HepG2 (cell line): ENCODE results near the gene ANXA5. TPM values are rescaled to one million over a fixed set of nuclear protein-coding genes. Genes with fewer than 3 reads are reported as not detected.
A peak's percentile ranks its signal among the peaks of the same experiment; 100 is the strongest.

Experiments used
- ATAD3A ChIP-seq: sonication (generic); formaldehyde crosslinking; IDR thresholded peaks from 2 replicates; pipeline ENCODE4 v1.4.0; 2020; ENCODE audit warnings: missing genetic modification reagents
- ATF1 ChIP-seq: IDR thresholded peaks from 2 replicates; pipeline ENCODE4 v1.6.1; 2016; ENCODE audit warnings: mild to moderate bottlenecking, control low read depth
- CHD2 ChIP-seq: IDR thresholded peaks from 2 replicates; pipeline ENCODE4 v1.6.1; 2011; ENCODE audit warnings: low read depth, low read length, improper control_type of control experiment
- FOXC1 ChIP-seq: sonication (generic); formaldehyde crosslinking; IDR thresholded peaks from 2 replicates; pipeline ENCODE4 v1.8.0; 2022; ENCODE audit warnings: mild to moderate bottlenecking, missing genetic modification reagents, borderline replicate concordance
- FOXK1 ChIP-seq: sonication (generic); formaldehyde crosslinking; IDR thresholded peaks from 2 replicates; pipeline ENCODE4 v1.4.0; 2020; ENCODE audit warnings: low read depth, missing genetic modification reagents, borderline replicate concordance
- GFI1 ChIP-seq: sonication (generic); formaldehyde crosslinking; IDR thresholded peaks from 2 replicates; pipeline ENCODE4 v1.5.0; 2020; ENCODE audit warnings: missing genetic modification reagents, mild to moderate bottlenecking, borderline replicate concordance
- HMG20B ChIP-seq: conservative IDR thresholded peaks from 2 replicates; pipeline ENCODE4 v1.6.1; 2016; ENCODE audit warnings: missing genetic modification reagents, missing compliant biosample characterization
- HNRNPL ChIP-seq: fragments of 200-400 bp; formaldehyde crosslinking; IDR thresholded peaks from 2 replicates; pipeline ENCODE4 v1.6.1; 2017; ENCODE audit warnings: mild to moderate bottlenecking, low read depth, low read length
- HOXA3 ChIP-seq: sonication (generic); formaldehyde crosslinking; IDR thresholded peaks from 2 replicates; pipeline ENCODE4 v1.5.0; 2020; ENCODE audit warnings: missing genetic modification reagents
- KLF9 ChIP-seq: IDR thresholded peaks from 2 replicates; pipeline ENCODE4 v1.6.1; 2016; ENCODE audit warnings: low read depth
- MED1 ChIP-seq: sonication (generic); formaldehyde crosslinking; IDR thresholded peaks from 2 replicates; pipeline ENCODE4 v1.4.0; 2020; ENCODE audit warnings: missing genetic modification reagents
- MTF1 ChIP-seq: sonication (generic); formaldehyde crosslinking; IDR thresholded peaks from 2 replicates; pipeline ENCODE4 v1.5.0; 2020; ENCODE audit warnings: missing genetic modification reagents
- NFE2 ChIP-seq: sonication (generic); formaldehyde crosslinking; IDR thresholded peaks from 2 replicates; pipeline ENCODE4 v1.4.0; 2020; ENCODE audit warnings: missing genetic modification reagents
- PITX1 ChIP-seq: sonication (generic); formaldehyde crosslinking; IDR thresholded peaks from 2 replicates; pipeline ENCODE4 v1.5.1; 2020; ENCODE audit warnings: mild to moderate bottlenecking, missing genetic modification reagents
- RAD21 ChIP-seq: fragments of 450-650 bp; formaldehyde crosslinking; IDR thresholded peaks from 2 replicates; pipeline ENCODE4 v1.5.0; 2020; ENCODE audit warnings: mild to moderate bottlenecking
- REPIN1 ChIP-seq: sonication (generic); formaldehyde crosslinking; IDR thresholded peaks from 2 replicates; pipeline ENCODE4 v1.8.0; 2022; ENCODE audit warnings: missing genetic modification reagents, low read depth, mild to moderate bottlenecking, borderline replicate concordance
- SIX4 ChIP-seq: sonication (generic); formaldehyde crosslinking; IDR thresholded peaks from 2 replicates; pipeline ENCODE4 v1.4.0; 2020; ENCODE audit warnings: missing genetic modification reagents
- TMF1 ChIP-seq: sonication (generic); formaldehyde crosslinking; IDR thresholded peaks from 2 replicates; pipeline ENCODE4 v1.8.1; 2022; ENCODE audit warnings: low read depth, missing genetic modification reagents
- TP53 ChIP-seq: sonication (generic); formaldehyde crosslinking; conservative IDR thresholded peaks from 2 replicates; pipeline ENCODE4 v1.4.0; 2020; ENCODE audit warnings: missing genetic modification reagents
- ZFP82 ChIP-seq: sonication (generic); formaldehyde crosslinking; IDR thresholded peaks from 2 replicates; pipeline ENCODE4 v1.5.1; 2020; ENCODE audit warnings: mild to moderate bottlenecking, missing genetic modification reagents, borderline replicate concordance
- ZNF326 ChIP-seq: sonication (generic); formaldehyde crosslinking; IDR thresholded peaks from 2 replicates; pipeline ENCODE4 v1.4.0; 2020; ENCODE audit warnings: missing genetic modification reagents, borderline replicate concordance
- ZNF552 ChIP-seq: sonication (generic); formaldehyde crosslinking; IDR thresholded peaks from 2 replicates; pipeline ENCODE4 v1.9.0; 2022; ENCODE audit warnings: missing genetic modification reagents, mild to moderate bottlenecking, borderline replicate concordance
- ZNF616 ChIP-seq: sonication (generic); formaldehyde crosslinking; IDR thresholded peaks from 2 replicates; pipeline ENCODE4 v1.5.0; 2020; ENCODE audit warnings: low read depth, mild to moderate bottlenecking, missing genetic modification reagents
- ZNF749 ChIP-seq: sonication (generic); formaldehyde crosslinking; IDR thresholded peaks from 2 replicates; pipeline ENCODE4 v1.8.0; 2022; ENCODE audit warnings: mild to moderate bottlenecking, missing genetic modification reagents, moderate library complexity, borderline replicate concordance
- polyA plus RNA-seq, 8 experiments: library from polyadenylated mRNA; depleted of rRNA in 3 of 8; stranded (reverse) in 7 of 8; unstranded in 1 of 8; fragments of >200 nt; fragmentation: Illumina TruSeq in 4 of 8; extraction: Trizol in 4 of 8; gene quantifications; 2 replicates each; pipeline versions ENCODE4 v1.2.1 to v1.2.3, GENCODE V29; 2011 to 2016; ENCODE audit warnings: low read depth in 4 of 8, missing spikeins in 1 of 8, mixed read lengths in 1 of 8; ENCODE audit not compliant: insufficient read depth in 1 of 8
- total RNA-seq, 5 experiments: library from RNA; depleted of rRNA; stranded (reverse); fragments of >200 nt; fragmentation: Illumina TruSeq; extraction: Trizol; gene quantifications; 2 replicates each; pipeline ENCODE4 v1.2.3, GENCODE V29; 2016; ENCODE audit warnings: low read depth in 1 of 5
- TF ChIP-seq, protein P1 (sequence below): sonication (generic); formaldehyde crosslinking; IDR thresholded peaks from 2 replicates; pipeline ENCODE4 v1.9.0; 2021; ENCODE audit warnings: missing genetic modification reagents, mild to moderate bottlenecking, borderline replicate concordance
- TF ChIP-seq, protein P2 (sequence below): sonication (generic); formaldehyde crosslinking; IDR thresholded peaks from 2 replicates; pipeline ENCODE4 v1.5.0; 2020; ENCODE audit warnings: mild to moderate bottlenecking, missing genetic modification reagents
- TF ChIP-seq, protein P3 (sequence below): fragments of 450-650 bp; IDR thresholded peaks from 2 replicates; pipeline ENCODE4 v1.6.1; 2016

The ANXA5 gene
- total and polyA plus RNA-seq, 2 of the 13 experiments (the other 11 are each of a cell fraction or from before 2014, with no cell fraction given) = 209 to 342 TPM

DNA sequence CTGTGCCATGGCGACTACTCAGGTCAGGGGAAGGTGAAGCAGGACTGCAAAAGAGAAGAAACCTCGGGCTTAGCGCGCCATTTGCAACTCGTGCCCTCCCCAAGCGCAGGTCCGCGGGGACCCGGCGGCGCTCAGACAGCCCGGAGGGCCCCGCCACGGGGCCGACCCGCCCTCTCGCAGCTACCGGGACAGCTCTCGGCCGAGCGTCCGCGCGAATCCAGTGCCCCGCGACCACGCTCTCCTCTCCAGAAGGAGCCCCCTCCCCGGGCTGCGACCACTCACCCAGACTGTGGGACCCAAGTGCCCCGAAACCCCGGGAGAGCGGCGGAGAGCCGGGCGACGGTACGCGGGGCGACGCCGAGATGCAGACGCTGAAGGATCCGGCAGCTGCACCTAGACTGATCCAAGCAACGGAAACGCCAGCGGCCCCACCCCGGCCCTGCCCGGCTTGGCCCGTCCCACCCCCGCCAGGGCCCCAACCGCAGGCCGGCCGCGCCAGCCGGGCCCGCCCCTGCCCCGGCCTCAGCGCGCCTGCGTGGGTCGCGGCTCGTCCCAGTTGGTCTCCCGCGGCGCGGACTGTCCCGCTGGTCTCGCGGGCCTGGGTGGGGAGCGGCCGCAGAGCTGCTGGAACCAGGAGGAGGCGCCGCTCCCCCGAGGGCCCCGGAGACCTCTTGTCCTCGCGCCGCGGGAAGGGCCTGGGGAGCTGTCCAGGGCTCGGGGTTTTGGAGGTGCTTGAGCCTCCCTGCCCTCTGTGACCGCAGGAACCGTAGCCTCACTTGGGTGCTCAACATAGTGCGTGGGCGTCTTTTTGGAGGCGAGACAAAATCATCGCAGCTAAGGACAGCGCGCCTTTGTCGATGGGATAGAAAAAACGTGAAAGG, at the start of gene ANXA5 (continued):
- TF ChIP-seq ATF1 (CRISPR knock-in tag) (no peak), HNRNPL (0 out of 2 replicates have a peak, but pooled peaks have one; percentile 54), ZNF616 (CRISPR knock-in tag) (no peak), REPIN1 (CRISPR knock-in tag) (peak; percentile 54; the same call in 1 of the 2 replicates), PITX1 (CRISPR knock-in tag) (no peak), GFI1 (CRISPR knock-in tag) (no peak; the same call in 1 of the 2 replicates), SIX4 (CRISPR knock-in tag) (no peak), TP53 (no peak), TMF1 (CRISPR knock-in tag) (peak; percentile 41; the same call in 1 of the 2 replicates), NFE2 (CRISPR knock-in tag) (no peak), ZNF749 (no peak), FOXC1 (no peak), FOXK1 (CRISPR knock-in tag) (no peak), ZNF552 (CRISPR knock-in tag) (no peak), MED1 (no peak; the same call in 1 of the 2 replicates), ATAD3A (CRISPR knock-in tag) (no peak), KLF9 (CRISPR knock-in tag) (no peak), ZFP82 (CRISPR knock-in tag) (no peak), CHD2 (peak; percentile 80), ZNF326 (CRISPR knock-in tag) (no peak), HMG20B (CRISPR knock-in tag) (no peak), MTF1 (CRISPR knock-in tag) (no peak), RAD21 (CRISPR knock-in tag) (peak; percentile 8; the same call in 1 of the 2 replicates), HOXA3 (peak; percentile 56; the same call in 1 of the 2 replicates)
- TF ChIP-seq, protein P1, sequence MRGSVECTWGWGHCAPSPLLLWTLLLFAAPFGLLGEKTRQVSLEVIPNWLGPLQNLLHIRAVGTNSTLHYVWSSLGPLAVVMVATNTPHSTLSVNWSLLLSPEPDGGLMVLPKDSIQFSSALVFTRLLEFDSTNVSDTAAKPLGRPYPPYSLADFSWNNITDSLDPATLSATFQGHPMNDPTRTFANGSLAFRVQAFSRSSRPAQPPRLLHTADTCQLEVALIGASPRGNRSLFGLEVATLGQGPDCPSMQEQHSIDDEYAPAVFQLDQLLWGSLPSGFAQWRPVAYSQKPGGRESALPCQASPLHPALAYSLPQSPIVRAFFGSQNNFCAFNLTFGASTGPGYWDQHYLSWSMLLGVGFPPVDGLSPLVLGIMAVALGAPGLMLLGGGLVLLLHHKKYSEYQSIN (CRISPR knock-in tag) = no peak
- TF ChIP-seq, protein P2, sequence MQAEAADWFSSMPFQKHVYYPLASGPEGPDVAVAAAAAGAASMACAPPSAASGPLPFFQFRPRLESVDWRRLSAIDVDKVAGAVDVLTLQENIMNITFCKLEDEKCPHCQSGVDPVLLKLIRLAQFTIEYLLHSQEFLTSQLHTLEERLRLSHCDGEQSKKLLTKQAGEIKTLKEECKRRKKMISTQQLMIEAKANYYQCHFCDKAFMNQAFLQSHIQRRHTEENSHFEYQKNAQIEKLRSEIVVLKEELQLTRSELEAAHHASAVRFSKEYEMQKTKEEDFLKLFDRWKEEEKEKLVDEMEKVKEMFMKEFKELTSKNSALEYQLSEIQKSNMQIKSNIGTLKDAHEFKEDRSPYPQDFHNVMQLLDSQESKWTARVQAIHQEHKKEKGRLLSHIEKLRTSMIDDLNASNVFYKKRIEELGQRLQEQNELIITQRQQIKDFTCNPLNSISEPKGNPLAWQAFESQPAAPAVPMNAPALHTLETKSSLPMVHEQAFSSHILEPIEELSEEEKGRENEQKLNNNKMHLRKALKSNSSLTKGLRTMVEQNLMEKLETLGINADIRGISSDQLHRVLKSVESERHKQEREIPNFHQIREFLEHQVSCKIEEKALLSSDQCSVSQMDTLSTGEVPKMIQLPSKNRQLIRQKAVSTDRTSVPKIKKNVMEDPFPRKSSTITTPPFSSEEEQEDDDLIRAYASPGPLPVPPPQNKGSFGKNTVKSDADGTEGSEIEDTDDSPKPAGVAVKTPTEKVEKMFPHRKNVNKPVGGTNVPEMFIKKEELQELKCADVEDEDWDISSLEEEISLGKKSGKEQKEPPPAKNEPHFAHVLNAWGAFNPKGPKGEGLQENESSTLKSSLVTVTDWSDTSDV (CRISPR knock-in tag) = no peak
- TF ChIP-seq, protein P3, sequence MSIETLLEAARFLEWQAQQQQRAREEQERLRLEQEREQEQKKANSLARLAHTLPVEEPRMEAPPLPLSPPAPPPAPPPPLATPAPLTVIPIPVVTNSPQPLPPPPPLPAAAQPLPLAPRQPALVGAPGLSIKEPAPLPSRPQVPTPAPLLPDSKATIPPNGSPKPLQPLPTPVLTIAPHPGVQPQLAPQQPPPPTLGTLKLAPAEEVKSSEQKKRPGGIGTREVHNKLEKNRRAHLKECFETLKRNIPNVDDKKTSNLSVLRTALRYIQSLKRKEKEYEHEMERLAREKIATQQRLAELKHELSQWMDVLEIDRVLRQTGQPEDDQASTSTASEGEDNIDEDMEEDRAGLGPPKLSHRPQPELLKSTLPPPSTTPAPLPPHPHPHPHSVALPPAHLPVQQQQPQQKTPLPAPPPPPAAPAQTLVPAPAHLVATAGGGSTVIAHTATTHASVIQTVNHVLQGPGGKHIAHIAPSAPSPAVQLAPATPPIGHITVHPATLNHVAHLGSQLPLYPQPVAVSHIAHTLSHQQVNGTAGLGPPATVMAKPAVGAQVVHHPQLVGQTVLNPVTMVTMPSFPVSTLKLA = no peak
